ENCODE data around the gene ARPP21.
"Not testable (repeated sequence)": the region's sequence is repeated elsewhere in the genome, so short reads cannot be mapped to it uniquely, and the experiment has no call there.

ARPP21 gene

GRCh38 chr3:35787936-35788335, 148.6 kb downstream of the ARPP21 start:
- DNase-seq (ENCODE audit: low read depth) = no peak
- H3K4me3 ChIP-seq (ENCODE audit: low read depth, low read length) = no peak overlapping the region
- TF ChIP-seq CTCF (IDR thresholded peaks at IDR 0.05; ENCODE audit: low read depth, low read length, missing control alignments) = no peak

- DNase-seq (ENCODE audit: low read depth) = no peak
- no peak for TF ChIP-seq CTCF (IDR thresholded peaks at IDR 0.05; ENCODE audit: low read depth, low read length, missing control alignments)
- H3K4me3 ChIP-seq (ENCODE audit: low read depth, low read length) = no peak overlapping the region
Observed at GRCh38 chr3:35789042-35789831, 149.9 kb downstream of the ARPP21 start.

- H3K4me3 ChIP-seq (ENCODE audit: low read depth, low read length) = no peak overlapping the region
- DNase-seq (ENCODE audit: low read depth) = no peak
- TF ChIP-seq CTCF (IDR thresholded peaks at IDR 0.05; ENCODE audit: low read depth, low read length, missing control alignments) = no peak
Observed at GRCh38 chr3:35790764-35791163, 151.4 kb downstream of the ARPP21 start.

DNA sequence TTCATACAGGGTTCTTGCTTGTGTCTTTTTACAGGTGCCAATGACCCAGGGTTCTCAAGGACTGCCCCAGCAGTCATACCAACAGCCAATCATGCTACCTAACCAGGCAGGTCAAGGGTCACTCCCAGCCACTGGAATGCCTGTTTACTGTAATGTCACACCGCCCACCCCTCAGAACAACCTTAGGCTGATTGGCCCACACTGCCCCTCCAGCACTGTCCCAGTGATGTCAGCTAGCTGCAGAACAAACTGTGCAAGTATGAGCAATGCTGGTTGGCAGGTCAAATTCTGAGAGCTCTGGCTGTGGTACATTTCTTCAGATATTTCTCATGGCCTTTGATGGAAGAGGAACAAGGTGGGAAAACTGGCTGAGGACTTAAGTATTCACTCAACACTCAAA, 154.3 kb downstream of the ARPP21 start:
- no peak for TF ChIP-seq CTCF (IDR thresholded peaks at IDR 0.05; ENCODE audit: low read depth, low read length, missing control alignments)
- no peak for DNase-seq (ENCODE audit: low read depth)

GRCh38 chr3:35800960-35801459, 161.7 kb downstream of the ARPP21 start:
- no peak for TF ChIP-seq CTCF (IDR thresholded peaks at IDR 0.05; ENCODE audit: low read depth, low read length, missing control alignments)
- no peak overlapping the region for H3K4me3 ChIP-seq (ENCODE audit: low read depth, low read length)
- no peak for DNase-seq (ENCODE audit: low read depth)

More for the DNA sequence above, 154.3 kb downstream of the ARPP21 start:
- no peak overlapping the region for H3K4me3 ChIP-seq (ENCODE audit: low read depth, low read length)

DNA sequence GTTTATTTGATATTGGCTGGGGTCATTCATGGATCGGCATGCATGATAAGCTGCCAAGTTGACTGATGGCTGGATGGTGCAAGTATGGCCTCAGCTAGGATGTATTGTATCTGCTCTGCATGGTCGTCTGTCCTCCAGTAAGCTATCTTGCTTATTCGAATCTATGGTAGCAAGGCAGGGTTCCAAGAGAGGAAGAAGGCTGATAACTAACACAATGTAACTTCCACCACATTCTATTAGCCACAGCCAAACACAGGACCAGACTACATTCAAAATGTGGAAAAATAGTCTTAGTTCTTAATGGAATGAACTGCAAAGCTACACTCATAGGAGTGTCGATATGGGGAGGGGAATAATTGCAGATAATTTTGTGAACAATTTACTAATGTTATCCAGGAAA, 175.2 kb downstream of the ARPP21 start:
- no peak for DNase-seq (ENCODE audit: low read depth)
- TF ChIP-seq CTCF (IDR thresholded peaks at IDR 0.05; ENCODE audit: low read depth, low read length, missing control alignments) = no peak
- no peak overlapping the region for H3K4me3 ChIP-seq (ENCODE audit: low read depth, low read length)

DNA sequence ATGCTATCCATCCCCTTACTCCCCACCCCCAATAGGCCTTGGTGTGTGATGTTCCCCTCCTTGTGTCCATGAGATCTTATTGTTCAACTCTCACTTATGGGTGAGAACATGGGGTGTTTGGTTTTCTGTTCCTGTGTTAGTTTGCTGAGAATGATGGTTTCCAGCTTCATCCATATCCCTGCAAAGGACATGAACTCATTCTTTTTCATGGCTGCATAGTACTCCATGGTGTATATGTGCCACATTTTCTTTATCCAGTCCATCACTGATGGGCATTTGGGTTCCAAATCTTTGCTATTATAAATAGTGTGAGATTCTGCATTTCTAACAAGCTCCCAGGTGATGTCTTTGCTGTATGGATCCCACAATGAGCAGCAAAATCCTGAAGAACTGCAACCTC, 176.5 kb downstream of the ARPP21 start:
- not testable (repeated sequence) for DNase-seq (ENCODE audit: low read depth); H3K4me3 ChIP-seq (ENCODE audit: low read depth, low read length)
